HCT116 (cell line): ENCODE data around the gene TSPAN16.

ENCODE experiments used
- CEBPB ChIP-seq: IDR thresholded peaks from 2 replicates; pipeline ENCODE4 v1.6.1; 2012; ENCODE audit warnings: low read depth
- CTCF ChIP-seq, 3 experiments: fragments of 200-600 bp in 1 of 3; sonication (generic) in 1 of 3; IDR thresholded peaks in 2 of 3; conservative IDR thresholded peaks in 1 of 3; 2 replicates each; pipeline ENCODE4 v1.5.1; 2012 to 2017; ENCODE audit warnings: low read depth in 2 of 3, low read length in 2 of 3, antibody characterized with exemption in 1 of 3, borderline replicate concordance in 1 of 3, control low read depth in 1 of 3, mild to moderate bottlenecking in 1 of 3, mixed read lengths in 1 of 3, mixed run types in 1 of 3, moderate library complexity in 1 of 3; ENCODE audit not compliant: insufficient read depth in 1 of 3
- EZH2 ChIP-seq: fragments of 200-600 bp; sonication (generic); IDR thresholded peaks from 2 replicates; pipeline ENCODE4 v1.6.1; 2017; ENCODE audit warnings: antibody characterized with exemption, mixed run types
- EZH2phosphoT487 ChIP-seq: fragments of 200-600 bp; IDR thresholded peaks from 2 replicates; pipeline ENCODE4 v1.6.1; 2018; ENCODE audit warnings: antibody characterized with exemption, borderline replicate concordance
- FOSL1 ChIP-seq: IDR thresholded peaks from 2 replicates; pipeline ENCODE4 v1.6.1; 2012; ENCODE audit warnings: low read depth
- POLR2A ChIP-seq: IDR thresholded peaks from 2 replicates; pipeline ENCODE4 v1.7.0; 2011; ENCODE audit warnings: borderline replicate concordance; ENCODE audit not compliant: insufficient read depth, insufficient read length; ENCODE audit errors: extremely low read depth

DNA sequence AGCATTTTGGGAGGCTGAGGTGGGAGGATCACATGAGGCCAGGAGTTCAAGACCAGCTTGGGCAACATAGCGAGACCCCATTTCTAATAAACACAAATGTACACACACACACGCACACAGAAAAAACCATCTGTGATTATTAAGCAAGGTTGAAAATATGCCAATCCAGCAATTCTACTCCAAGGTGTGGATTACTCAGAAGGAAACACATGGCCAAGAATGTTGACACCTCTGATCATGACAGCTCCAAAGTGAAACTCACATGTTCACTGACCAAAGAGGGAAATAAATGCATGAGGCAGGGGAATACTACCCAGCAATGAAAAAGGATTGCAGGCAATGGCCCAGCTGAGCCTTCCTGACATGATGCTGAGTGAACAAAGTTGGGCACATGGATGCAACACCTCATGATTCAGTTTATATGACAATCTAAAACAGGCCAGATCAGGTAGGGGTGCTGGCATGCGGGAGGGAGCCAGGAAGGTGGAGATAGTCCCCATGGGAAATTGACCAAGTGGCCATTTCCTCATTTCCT is 38.0 kb upstream of the TSPAN16 start:
- TF ChIP-seq CTCF (IDR thresholded peaks at IDR 0.05 in 2 of 3, conservative IDR thresholded peaks at IDR 0.05 in 1 of 3; ENCODE audit: borderline replicate concordance in 1 of 3, insufficient read depth in 1 of 3, low read depth in 2 of 3, low read length in 2 of 3) (no peak), EZH2phosphoT487 (no peak), CEBPB (no peak), FOSL1 (no peak), EZH2 (no peak), POLR2A (no peak)
